Measurements from ENCODE around the gene ALK.

- TF ChIP-seq CTCF (IDR thresholded peaks at IDR 0.05) (no peak), POLR2A (IDR thresholded peaks at IDR 0.05) (no peak)
Measured at GRCh38 chr2:29305762-29306161, 615.6 kb downstream of the ALK start.
